Measurements from ENCODE around the gene AGO3.

AGO3 gene

DNA sequence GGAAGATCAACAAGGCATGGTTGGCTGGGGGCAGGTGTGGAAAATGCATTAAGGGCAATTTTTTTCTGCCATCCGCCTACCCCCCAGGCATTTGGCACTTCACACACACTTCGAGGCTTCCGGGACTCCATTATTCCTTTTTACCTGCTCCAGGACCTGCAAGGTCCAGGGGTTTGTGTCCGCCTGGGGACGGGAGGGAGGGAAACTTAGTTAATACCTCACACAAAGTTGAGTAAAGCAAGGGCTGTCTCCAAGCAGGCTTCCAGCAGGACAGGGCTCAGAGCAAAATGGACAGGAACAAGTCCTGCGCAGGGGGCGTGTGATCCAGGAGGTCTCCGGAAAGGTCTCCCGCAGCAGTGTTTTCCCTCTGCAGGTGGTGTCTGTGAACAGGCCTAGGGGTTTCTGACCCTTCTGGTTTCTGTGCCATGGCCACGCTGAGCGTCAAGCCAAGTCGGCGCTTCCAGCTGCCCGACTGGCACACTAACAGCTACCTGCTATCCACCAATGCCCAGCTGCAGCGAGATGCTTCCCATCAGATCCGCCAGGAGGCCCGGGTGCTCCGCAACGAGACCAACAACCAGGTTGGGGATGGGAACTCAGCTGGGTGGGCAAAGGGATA, 153.7 kb downstream of the AGO3 start:
- DNase-seq = no peak

- no peak for DNase-seq
Measured at GRCh38 chr1:36085126-36085525, 154.2 kb downstream of the AGO3 start.

DNA sequence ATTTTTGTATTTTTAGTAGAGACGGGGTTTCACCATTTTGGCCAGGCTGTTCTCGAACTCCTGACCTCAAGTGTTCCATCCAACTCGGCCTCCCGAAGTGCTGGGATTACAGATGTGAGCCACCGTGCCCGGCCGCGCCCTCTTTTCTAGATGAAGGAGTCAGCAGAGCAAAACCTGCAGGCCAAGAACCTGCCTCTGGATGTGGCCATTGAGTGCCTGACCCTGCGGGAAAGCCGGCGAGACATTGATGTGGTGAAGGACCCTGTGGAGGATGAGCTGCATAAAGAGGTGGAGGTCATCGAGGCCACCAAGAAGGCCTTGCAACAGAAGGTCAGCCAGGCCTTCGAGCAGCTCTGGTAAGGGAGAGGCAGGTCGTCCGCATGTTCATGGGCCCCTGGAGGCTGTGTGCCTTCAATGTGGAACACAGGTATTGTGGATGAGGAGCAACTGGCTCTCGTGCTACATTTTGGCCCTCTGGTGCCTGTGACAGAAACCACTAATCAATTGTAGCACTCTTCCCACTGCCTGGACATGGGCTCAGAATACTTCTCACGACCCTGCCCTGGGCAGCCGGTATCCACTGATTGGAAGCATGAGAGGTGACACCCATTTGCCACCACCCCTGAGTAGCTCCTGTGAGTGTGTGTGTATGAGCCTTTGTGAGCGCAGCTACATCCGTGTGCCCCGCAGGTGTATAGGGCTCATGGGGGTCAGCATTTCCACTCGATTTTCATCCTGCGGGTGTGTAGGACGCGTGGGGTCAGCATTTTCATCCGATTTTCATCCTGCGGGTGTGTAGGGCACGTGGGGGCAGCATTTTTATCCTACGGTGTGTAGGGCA, 155.0 kb downstream of the AGO3 start:
- no peak for DNase-seq

- DNase-seq = no peak
Measured at GRCh38 chr1:36086529-36087232, 155.8 kb downstream of the AGO3 start.

GRCh38 chr1:36087233-36088123, 156.6 kb downstream of the AGO3 start:
- DNase-seq = no peak

DNA sequence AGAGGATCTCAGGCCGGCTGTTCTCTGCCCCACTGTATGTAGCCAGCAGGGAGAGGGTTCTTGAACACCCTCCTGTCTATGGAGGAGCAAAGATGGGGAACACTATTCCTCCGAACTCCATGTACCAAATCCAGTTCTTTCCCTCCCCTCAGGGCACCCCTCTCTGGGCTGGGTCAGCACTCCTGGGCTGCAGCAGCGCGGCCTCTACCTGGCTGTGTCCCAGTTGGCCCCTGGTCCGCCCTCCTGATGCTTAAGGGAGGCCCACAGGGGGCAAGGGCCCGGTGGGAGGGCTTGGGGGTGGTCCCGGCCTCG, 157.3 kb downstream of the AGO3 start:
- DNase-seq = no peak

DNA sequence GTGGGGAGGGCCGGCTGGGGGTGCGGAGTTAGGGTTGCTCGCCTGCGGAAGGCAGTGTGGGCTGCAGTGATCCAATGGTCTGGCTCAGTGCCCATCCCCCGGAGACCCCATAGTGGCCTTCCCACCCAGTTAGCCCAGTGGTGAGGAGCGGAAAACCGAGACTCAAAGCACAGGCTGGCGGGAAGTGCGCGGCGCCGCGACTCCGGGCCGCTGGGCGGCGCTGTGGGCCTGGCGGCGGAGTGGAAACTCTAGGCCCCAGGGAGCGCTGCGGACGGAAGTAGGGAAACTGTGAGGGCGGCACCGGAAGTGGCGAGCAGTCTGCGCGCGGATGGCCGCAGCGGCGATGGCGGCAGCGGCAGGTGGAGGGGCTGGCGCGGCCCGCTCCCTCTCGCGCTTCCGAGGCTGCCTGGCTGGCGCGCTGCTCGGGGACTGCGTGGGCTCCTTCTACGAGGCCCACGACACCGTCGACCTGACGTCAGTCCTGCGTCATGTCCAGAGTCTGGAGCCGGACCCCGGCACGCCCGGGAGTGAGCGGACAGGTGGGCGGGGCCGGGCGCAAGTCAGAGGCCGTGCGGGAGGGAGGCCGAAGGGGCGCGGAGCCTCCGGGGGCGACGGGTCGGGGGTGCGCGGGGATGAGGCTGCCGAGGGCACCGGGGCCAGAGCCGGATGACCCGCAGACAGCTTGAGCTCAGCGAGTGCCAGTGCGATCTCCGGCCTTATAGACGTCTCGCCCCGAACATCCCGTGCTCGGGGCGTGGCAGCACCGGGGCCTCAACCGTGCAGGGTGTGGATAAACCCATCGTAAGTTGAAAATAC, 157.9 kb downstream of the AGO3 start, which contains the start of gene ADPRS:
Gene ADPRS, plus strand, starts transcription at position 316 of the 816 bp plus-strand sequence. Its CDS starts 13 bp downstream, at position 329.
- DNase-seq = peak; percentile 89 to 91

DNA sequence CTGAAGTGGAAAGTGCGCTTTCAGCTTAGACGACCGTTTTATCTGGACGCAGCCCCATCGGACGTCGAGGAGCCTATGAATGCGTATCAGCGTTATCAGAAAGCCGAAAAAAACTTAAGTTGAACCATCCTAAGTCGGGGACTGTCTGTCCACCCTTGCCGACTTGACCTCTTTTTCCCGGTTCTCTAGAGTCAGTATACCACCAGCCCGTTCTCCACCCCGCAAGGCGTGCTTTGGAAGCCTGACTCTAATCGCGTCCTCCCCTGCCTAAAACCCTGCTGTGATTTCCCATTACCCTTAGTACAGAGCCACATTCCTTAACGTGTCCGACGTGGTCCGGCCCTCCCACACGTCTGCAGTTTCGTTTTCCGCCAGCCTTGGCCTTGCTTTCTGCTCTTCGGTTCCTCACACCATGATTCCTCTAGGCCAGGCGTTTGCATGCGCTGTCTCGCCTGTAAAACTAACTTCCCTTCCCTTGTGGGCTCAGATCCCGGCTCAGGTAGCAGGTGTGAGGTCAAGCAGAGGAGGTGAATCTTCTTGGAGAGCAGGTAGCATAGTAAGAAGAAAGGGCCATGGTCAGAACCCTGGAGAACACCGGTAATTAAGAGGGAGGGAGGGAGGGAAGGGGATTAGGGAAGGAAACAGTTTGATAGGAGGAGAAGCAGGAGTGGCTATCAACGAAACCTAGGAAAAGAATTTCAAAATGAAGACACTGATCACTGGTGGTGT, 158.7 kb downstream of the AGO3 start:
- peak in 1 of 2 donors; percentile 13 for DNase-seq

DNA sequence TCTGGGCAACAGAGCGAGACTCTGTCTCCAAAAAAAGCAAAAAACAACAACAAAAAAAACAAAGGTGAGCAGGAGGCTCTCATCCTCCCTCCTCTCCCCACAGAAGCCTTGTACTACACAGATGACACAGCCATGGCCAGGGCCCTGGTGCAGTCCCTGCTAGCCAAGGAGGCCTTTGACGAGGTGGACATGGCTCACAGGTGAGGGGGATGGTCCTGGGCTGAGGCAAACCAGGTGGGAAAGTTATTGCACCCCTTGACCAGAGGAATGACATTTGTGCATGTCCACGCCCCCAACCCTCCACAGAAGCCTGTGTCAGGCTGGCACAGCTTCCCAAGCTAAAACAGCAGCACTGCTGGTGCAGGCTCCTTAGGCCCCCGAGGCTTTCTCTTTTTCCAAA, 160.2 kb downstream of the AGO3 start:
- DNase-seq = no peak

GRCh38 chr1:36091698-36092097, 160.8 kb downstream of the AGO3 start:
- no peak for DNase-seq

DNA sequence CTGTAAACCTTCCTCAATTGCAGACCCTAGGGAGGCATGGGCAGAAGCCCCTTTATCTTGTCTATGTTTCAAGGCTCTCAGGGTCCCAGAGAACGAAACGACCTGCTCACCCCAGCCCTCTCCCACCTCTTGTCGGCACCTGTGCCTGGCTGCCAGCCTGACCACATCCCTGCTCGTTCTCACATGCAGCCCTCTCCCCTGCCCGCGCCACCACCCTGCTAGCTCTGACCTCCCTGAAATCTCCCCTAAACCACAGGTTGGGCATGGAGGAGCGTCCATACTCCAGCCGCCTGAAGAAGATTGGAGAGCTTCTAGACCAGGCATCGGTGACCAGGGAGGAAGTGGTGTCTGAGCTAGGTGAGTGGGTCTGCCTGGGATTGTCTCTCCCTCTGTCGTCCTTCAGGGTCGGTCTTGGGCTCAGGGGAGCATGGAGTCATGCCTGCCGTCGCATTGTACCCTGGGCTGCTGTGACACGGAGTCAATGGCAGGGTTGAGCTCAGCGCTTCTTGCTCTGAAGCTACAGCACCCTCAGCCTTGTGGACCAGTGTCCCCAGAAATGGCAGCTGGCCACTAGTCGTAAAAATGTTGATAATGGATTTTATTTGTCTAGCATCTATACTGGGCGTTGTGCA, 161.4 kb downstream of the AGO3 start:
- no peak for DNase-seq

GRCh38 chr1:36092798-36093185, 161.9 kb downstream of the AGO3 start:
- no peak for DNase-seq

- DNase-seq = no peak
Measured at GRCh38 chr1:36093226-36093625, 162.3 kb downstream of the AGO3 start.

- no peak for DNase-seq
Measured at GRCh38 chr1:36093929-36094328, 163.0 kb downstream of the AGO3 start.

DNA sequence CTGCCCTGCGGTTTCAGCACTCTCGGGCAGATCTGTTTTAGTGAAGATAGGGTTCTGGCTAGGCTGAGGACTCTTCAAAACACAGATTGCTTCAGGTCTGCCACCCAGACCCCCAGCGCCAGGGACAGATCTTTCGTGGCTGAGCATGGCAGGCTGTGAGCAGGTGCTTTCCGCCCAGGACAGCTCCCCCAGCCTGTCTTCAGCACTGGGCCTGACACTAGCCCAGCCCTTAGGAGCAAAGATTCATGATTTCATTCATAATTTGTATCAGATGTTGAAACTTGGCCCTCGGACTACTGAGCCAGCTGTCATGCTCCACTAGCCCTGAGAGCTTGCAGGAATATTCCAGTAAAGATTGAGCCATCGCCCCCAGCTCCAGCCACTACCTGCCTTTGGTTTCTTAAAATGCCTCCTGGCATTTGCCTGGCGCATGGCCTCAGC, 163.7 kb downstream of the AGO3 start:
- DNase-seq = no peak

GRCh38 chr1:36095760-36096405, 165.0 kb downstream of the AGO3 start:
- peak; percentile 10 to 43 for DNase-seq

- DNase-seq = no peak
Measured at GRCh38 chr1:36096500-36097432, 165.9 kb downstream of the AGO3 start.

- no peak for DNase-seq
Measured at GRCh38 chr1:36097693-36098585, 167.0 kb downstream of the AGO3 start.

Data from CD4-positive, alpha-beta T cell treated with Interleukin-4 for 1 hour (primary cell).